GM18520 (cell line): Measurements from ENCODE around the gene PSMG3.

Experiments used
- ATAC-seq: cut with Tn5 transposase; IDR thresholded peaks from one replicate; pipeline ENCODE4 v1.9.1; 2021; ENCODE audit not compliant: unreplicated experiment

Gene PSMG3

DNA sequence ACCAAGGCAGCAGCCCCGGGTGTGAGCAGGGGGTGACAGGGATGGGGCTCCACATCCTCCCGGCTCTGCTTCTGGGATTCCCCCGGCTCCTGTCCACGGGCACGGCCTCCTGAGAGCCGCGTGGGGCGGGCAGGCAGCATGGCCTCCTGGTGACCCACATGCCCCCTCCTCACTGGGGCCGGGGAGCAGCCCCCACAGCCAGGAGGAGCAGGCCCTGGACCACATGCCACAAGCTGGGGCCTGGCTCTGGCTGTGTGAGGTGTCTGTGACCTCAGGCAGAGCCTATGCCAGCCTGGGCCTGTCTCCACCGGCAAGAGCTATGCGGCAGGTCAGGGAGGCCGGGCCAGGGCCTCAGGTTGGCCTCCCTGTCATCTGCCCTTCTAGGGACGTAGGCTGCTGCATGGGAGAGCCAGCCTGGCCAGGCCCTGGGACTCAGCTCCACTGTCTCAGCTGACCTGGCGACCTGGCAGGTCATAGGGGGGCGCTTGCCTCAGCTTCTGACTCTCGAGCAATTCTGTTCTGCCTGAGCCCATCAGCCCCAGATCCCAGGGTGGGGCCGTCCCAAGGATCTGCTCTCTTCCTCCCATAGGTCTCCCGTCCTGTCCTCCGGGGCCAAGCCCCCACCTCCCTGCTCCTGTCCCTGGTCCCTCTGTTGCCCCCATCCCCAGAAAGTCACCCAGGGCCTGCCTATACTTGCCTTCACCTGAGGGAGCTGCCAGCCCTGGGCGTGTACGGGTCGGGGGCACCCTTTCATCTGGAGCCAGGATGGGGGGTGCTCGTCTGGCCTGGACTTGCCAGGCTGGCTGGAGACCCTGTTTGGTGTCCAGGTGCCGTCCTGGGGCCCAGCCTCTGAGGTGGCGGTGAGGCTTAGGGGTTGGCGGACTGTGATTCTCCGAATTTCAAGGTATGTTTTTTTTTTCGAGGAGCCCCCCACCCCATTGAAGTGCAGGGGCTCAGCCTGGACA is 9.9 kb downstream of the PSMG3 start:
- ATAC-seq = no peak

DNA sequence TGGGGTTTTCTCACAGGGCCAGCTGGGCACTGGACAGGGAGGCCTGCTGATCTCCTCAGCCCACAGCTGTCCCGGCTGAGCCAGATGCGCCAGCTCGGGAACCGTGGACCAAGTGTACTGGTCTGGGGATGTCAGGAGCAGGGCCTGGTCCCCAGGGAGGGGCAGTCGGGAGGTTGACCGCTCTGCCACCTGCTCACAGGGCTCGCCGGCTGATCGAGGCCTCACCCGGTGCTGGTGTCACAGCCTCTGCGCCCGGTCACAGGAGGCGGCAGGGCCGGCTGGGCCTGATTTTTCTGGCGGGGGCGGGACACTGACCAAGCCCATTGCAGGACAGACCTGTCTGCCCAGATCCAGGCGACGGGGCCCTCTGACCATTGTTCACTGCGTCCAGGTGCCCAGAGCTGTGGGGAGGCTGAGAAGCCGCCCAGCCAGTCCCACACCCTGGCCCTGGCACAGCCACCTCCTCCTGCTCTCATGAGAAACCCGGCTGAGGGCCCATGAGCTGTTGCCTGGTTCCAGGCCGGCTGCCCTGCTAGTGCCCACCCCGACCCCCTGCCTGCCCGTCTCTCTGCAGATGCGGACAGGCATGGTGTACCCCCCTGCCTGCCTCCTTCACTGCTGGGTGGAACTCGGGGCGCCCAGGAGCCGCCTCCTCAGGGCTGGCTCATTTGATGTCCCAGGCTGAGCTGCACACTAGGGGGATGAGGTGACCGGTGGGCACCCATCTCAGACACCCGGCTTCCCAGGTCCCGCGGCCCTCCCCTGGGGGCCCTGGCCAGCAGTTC is 10.8 kb downstream of the PSMG3 start:
- no peak for ATAC-seq

DNA sequence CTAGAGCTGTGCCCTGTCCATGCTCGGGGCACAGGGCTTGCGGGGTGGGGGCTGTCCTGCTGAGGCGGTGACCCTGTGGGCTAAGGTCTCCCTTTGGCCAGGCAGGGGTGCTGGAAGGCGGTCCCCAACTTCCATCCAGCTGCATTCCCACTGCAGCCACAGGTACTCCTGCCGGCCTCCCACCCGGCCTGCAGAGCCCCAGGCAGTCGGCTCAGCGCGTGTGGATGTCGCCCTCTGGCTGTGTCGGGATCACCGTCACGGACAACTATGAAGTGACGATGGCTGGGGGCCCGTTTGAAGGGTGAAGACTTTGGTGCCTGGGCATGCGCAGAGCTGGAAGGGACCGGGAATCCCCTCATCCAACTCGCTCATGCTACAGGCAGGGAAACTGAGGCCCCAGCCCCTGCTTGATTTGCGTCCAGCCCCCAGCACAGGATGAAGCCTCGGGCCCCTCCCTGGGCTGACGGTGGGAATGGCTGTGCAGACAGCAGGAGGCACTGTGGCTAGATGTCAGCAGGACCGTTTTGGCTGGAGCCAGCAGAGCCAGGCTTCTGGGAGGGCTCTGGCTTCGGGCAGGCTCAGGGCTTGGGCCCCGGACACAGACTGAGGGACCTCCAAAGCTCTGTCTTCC is 11.5 kb downstream of the PSMG3 start:
- ATAC-seq = no peak

DNA sequence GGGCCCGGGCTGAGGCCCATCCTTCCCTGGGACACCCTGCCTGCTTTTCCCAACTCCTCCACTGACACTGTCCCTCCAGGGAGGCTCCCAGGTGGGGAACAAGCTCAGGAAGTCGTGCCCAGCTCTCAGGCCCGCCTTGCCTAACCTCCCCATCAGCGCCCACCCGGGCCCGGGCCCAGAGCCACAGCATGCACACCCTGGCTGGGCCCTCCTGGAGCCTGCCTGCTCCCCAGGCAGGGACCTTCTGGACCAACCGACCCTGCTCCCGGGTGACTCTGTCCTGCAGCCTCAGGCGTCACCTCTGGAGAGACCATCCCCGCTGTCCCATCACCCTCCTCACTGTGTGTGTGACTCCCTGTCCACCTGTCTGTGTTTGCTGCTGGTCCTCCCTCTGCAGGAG is 12.1 kb downstream of the PSMG3 start:
- ATAC-seq = no peak

DNA sequence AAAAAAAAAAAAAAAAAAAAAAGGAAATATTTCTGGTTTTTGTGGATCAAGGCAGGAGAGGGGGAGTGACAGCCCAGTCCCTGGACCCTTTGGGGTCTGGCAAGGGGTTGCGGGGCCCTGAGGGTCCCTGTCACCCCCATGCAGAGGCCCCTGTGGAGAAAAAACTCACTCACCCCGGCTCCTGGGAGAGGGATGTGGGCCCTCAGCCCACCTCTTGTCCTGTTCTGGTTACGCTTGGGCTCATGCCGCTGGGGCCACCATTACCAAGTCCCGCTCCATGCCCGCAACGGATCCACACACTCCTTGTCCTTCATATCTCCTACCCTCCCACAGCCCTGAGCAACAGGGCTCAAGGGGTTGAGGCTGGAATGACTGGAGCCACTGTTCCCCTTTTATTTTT is 12.8 kb downstream of the PSMG3 start:
- no peak for ATAC-seq

DNA sequence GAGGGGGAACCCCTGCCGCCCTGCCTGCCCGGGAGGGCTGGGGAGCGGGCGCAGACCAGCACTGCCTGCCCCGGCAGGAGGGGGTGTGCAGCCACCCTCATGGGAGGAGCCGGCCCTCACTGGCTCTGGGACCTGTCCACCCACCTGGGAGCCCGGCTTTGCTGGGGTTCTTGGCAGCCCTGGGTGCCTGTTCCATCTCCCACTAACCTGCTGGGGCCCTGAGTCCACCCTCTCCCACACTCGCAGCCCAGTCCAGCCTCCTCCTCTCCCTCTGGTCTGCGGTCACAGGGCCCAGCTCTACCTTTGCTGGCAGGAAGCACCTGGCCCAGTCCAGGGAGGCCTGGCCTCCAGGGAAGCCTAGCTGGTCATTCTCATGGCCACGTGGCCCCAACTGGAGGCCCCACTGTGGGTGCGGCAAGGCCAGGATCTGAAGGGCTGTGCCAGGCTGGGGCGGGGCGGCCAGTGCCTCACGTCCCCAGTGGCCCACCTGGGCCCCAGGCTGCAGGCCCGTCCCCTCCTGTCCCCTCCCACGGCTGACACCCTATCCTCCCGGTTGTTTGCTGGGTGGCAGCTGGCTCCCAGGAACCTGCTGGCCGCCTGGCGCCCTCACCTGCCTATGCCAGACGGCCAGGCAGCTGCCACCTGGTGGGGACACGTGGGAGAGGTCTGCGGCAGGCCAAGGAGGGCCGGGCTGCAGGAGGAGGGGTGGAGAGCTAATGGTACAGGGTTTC is 13.9 kb downstream of the PSMG3 start, which contains the start of gene TMEM184A:
TMEM184A (minus strand) TSS at position 393 of the 731 bp plus-strand sequence. CDS start 721 bp downstream, outside the sequence.
- no peak for ATAC-seq

DNA sequence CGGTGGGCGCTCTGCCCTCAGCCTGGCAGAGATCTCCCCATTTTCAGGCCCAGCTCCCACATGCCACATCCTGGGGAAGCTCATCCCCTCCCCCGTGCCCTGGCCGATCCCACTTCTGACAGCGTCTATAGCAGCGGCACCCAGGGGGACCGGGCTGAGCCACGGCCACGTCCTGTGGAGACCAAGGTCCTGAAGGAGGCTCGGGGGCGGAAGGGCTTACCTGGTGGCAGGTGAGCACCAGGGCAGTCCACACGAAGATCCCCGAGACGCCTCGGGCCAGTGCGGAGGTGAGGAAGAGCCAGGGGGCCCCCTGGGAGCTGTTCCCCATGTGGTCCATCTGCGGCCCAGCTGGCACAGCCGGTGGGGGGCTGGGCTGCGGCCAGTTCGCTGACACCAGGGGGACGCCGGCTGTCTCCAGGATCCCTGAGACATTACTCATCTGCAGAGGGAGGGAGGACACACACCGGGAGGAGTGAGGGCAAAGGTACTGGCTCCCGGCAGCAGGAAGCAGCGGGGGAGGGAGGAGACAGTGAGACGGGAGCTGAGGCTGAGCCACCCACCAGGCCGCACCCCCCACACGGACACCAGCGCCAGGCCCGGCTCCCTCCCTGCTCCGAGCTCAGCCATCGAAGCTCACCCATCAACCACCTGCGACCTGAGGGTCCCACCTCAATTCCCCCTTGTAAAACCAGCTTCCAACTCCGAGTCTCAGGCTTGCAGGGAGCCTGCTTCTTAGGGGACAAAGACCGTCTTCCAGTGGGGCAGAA is 14.6 kb downstream of the PSMG3 start:
- no peak for ATAC-seq

DNA sequence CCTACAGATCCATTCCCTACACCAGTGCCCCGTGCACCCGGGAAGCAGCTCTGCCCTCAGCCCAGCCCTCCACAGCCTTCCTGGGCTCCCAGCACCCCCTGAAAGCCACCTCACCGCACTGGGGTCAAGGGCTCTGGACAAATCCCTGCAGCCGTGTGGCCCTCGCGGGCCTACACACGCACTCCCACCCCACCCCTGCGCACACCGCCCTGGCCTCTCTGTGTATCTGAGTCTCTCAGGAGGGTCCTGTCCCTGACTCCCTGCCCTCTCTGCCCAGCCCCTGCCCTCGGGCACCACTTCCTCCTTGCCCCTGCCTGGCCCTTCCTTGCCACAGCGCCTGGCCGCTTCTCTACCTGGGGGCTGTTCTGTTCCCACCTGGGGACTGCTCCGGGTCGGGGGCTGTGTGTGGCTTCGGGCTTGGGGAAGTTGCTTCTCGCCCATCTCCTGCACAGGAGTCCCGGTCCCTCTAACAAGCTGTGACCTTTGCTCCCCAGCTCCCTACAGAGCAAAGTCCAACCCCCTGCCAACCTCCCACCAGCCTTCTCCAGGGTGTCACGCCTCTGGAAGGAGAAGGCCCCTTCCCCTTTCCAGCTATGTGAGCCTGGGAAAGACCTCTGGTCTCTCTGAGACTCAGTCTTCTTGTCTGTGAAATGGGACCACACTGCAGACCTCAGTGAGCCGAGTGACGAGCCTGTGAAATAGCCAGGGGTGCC is 15.3 kb downstream of the PSMG3 start:
- no peak for ATAC-seq

DNA sequence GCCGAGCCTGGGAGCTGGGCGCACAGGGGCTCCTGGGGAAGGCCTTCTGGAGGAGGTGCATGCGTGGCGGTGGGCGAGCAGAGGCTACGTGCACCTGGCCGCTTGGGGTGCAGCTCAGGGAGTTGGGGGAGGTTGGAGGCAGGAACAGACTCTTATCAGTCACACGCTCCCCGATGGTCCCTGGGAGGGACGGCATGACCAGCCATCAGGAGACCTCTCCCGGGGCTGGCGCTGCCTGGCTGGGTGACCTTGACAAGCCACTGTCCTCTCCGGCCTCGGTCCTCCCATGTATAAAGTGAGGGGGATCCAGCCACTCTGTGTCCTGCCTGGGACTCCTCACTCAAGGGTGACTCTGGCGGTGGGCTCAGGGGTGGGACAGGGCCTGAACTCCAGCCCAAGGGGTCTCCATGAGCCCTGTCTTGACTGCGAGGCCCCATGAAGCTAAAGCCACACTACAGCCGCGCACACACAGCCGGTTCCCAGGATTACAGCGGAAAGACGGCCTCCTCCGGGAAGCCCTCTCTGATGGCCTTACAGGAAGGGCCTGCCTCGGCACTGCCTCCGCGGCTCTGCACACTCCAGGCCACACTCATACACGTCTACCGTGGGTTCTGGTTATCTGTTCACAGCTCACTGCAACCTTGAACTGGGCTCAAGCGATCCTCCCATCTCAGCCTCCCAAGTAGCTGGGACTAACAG is 16.2 kb downstream of the PSMG3 start:
- no peak for ATAC-seq

DNA sequence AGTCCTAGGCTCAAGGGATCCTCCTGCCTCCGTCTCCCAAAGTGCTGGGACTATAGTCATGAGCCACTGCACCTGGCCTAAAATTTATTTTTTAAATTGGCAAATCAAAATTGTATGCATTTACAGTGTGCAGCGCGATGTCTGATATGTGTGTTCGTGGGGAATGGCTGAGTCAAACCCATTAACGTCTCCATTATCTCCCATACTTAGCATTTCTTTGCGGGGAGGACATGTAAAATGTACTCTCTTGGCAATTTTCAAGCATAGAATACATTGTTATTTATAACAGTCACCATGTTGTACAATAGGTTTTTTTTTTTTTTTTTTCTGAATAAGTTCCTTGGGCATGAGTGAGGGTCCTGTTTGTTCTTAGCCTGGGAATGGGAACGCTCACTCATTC is 17.6 kb downstream of the PSMG3 start:
- no peak for ATAC-seq

DNA sequence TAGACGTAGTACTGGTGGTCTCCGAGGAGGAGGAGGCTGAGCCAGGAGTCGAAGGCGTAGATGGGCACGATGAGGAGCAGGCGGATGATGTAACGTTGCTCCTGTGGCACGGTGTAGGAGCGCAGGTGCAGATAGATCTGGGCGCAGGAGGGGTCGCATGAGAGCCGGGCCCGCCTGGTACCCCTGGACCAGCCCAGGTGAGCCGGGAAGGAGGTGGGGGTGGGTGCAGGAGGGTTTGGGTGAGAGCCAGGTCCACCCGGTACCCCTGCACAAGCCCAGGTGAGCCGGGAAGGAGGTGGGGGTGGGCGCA is 19.0 kb downstream of the PSMG3 start:
- no peak for ATAC-seq

DNA sequence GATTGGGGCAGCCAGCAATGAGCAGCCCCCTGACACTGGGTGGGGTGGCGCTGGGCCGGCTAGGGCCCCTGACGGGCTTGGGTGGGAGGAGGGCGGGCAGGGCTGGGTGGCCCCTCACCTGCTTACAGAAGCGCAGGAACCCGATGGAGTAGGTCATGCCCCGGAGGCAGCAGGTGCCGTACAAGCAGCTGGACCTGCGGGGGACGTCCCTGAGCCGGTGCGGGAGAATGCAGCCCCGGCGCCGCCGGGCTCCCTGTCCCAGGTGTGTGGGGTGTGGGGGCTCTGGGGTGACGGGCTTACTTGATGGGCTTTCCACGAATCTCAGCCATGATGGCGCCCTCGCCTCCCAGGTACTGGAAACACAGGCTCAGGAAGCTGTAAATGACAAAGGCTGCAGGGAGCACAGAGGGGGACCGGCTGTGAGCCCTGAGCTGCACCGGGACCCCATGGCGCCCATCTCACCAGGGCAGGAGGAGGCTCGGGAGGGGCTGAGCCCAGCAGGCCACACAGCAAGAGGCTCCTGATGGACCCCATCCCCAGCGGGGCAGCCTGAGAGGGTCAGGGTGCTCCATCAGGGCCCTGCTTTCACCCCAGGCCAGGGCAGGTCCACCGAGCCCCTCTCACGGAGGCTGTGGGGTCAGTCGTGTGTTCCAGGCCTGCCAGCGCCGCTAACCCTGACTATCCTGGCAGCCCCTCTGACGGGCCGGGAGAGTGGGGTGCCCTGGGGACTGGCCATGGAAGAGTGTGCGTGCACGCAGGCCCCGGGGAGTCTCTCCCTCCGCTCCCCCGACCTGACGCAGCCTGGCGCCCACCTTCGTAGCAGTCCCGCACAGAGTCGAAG is 19.6 kb downstream of the PSMG3 start:
- no peak for ATAC-seq

DNA sequence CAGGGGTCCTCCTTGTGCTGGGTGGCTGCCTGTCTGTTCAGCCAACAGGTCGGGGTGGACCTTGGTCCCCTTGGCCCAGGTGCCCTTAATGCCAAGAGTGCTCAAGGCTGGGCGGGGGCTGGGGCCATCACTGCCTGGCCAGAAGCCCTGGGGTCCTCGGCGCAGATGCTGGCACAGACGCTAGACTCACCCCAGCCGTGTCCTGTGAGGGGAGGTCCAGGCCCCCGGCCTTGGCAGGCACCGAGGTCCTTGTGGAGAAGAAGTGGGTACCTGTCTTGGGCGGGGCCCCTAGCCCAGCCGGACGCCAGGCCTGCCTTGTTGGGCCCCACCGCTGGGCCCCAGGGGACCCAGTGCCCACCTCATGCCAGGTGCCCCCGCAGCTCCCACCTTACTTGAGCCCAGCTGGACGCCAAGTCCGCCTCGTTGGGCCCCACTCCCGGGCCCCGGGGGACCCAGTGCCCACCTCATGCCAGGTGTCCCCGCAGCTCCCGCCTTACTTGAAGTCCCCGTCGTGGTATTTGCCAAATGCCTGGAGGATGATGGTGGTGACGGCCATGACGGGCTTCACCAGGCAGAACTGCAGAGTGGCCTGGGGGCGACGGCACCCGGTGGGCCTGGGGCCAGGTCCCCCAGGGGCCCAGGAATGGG is 20.4 kb downstream of the PSMG3 start:
- ATAC-seq = no peak

DNA sequence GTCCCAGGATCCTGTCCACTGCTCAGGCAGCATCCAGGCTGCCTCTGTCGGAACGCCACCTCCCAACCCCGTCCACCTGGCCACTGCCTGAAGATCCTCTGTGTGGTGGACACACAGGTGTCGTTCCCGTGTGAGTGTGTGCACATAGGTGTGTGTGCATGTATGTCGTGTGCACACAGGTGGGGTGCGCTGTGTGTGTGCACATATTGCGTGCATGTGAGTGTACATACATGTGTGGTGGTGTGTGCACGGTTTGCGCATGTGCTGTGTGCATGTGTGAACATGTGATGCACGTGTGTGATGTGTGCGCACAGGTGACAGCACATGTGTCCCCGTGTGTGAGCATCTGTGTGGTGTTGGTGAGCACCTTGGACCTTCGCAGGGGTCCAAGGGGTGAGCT is 20.9 kb downstream of the PSMG3 start:
- no peak for ATAC-seq

DNA sequence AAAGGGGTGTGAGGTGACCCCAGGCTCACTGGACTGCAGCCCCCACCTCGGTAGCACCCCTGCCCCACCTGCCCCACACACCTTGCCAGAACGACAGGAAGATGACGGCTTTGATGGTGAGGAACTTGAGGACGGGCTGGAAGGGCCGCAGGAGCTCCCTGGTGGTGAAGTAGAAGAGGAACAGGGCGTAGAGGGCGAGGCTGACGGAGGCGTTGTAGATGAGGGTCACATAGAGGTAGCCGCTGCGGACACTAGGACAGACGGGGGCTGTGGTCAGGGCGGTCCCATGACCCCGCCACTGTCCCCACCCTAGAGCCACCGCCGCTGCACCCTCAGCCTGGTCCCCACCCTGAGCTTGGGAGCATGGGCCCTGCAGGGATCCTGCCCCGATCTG is 21.4 kb downstream of the PSMG3 start:
- no peak for ATAC-seq

DNA sequence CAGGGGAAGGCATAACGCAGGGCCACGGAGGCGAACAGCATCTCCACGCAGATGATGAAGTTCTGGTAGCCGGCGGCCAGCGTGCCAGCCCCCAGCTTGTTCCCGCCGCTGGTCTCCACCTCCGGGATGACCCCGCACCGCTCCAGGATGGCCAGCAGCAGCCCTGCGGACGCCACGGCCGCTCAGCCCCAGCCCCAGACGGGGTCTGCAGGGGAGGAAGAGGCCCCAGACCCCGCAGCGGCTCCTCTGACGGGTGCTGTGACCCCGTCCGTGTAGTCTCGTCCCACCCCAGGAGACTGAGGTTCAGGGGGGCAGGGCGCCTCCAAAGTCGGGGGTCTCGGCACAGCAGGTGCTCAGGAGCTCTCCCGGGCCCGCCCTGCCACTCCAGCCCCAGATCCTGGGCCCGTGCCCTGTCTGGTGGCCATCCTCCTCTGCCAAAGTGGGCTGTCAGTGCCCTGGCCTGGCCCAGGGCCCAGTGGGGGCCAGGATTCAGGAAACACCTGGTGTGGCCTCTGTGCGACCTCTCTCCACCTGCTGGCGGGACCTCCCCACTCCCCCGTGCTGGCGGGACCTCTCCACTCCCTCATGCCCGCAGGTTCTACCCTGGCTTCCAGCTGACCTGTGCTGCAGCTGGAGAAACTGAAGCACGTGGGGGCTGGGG is 21.9 kb downstream of the PSMG3 start:
- no peak for ATAC-seq
